ENCODE measurements around the gene CPED1. TPM values are rescaled to one million over a fixed set of nuclear protein-coding genes. Genes with fewer than 3 reads are reported as not detected.
A peak's percentile ranks its signal among the peaks of the same experiment; 100 is the strongest.

Gene CPED1
- total and polyA plus RNA-seq, 11 donors, result 3.6 to 51.2 (median 24.8) TPM

DNA sequence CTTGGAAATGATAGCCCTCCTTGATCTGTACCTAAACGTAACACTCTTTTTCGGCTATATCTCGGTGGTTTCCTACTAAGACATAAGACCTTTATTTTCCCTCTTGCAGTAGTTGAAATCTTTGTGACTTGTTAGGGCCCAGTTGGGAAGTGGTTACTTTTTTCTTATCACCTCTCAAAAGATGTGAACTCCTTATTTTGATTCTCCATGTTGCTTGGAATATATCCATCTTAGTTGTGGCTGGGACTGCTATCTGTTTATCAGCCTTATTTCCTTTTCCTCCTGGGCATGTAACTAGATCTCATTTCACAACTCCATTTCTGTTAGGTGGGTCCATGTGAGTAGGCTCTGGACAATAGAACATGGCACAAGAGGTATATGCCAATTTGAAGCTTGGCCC, 4.1 kb upstream of the CPED1 start:
- Histone ChIP-seq H3K9me3 (no peaks in the 10 kb centered on the region), H3K4me1 (peaks cover 0 to 13% (median under 1%) of the 10 kb centered on the region in 12 donors), H3K27me3 (no peaks in the 10 kb centered on the region), H3K4me3 (no peak overlapping the region), H3K36me3 (no peaks in the 10 kb centered on the region), H3K27ac (no peak overlapping the region)
- 87 to 96% (median 94%) methylated on average over 3 of the region's 3 CpGs for WGBS, 4 donors
- no peak for DNase-seq
- intact Hi-C loops (cut with DNase I), result no loop called here
- no peak for TF ChIP-seq POLR2A (IDR thresholded peaks at IDR 0.05)
- TF ChIP-seq, protein P1, sequence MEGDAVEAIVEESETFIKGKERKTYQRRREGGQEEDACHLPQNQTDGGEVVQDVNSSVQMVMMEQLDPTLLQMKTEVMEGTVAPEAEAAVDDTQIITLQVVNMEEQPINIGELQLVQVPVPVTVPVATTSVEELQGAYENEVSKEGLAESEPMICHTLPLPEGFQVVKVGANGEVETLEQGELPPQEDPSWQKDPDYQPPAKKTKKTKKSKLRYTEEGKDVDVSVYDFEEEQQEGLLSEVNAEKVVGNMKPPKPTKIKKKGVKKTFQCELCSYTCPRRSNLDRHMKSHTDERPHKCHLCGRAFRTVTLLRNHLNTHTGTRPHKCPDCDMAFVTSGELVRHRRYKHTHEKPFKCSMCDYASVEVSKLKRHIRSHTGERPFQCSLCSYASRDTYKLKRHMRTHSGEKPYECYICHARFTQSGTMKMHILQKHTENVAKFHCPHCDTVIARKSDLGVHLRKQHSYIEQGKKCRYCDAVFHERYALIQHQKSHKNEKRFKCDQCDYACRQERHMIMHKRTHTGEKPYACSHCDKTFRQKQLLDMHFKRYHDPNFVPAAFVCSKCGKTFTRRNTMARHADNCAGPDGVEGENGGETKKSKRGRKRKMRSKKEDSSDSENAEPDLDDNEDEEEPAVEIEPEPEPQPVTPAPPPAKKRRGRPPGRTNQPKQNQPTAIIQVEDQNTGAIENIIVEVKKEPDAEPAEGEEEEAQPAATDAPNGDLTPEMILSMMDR (IDR thresholded peaks at IDR 0.05), result no peak
- ATAC-seq, result no peak

DNA sequence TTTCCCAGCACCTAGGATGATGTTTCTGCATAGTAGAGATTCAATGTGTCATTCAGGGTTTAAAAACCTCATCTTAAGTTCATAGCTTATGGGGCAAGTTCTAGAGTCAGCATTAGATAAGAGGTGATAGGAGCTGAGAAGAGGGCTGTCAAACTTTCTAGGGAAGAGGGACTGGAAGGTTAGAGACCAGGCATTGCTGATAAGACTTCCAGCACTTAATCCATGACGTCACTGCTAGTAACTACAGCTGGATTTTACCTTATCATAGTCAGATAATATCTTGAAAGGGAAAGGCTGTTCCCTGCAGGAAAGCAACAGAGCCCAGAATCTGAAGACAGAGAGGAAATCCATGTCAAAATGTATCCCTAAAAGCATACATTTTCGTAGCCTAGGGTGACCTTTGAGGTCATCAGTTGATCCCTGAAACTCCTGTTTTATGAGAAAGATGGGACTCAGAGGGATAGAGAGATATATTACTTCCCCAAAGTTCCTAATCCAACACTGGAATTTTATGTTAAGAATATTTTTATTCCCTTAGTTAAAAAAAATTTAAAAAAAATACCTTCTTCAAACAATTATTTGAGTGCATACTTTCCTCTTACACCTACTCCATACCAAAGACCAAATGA, 3.3 kb upstream of the CPED1 start:
- Histone ChIP-seq H3K9me3 (no peaks in the 10 kb centered on the region), H3K27me3 (peaks cover 0 to 3% (median 0%) of the 10 kb centered on the region in 9 donors), H3K4me3 (no peak overlapping the region), H3K36me3 (no peaks in the 10 kb centered on the region), H3K27ac (peak overlapping the region in 3 of 12 donors; percentile 3 to 39 (median 30)), H3K4me1 (peaks cover 0 to 21% (median 0%) of the 10 kb centered on the region in 12 donors)
- DNase-seq (no peak), ATAC-seq (peak in 2 of 4 donors; percentile 5 to 38)
- TF ChIP-seq POLR2A (IDR thresholded peaks at IDR 0.05), result no peak
- TF ChIP-seq, protein P1 (IDR thresholded peaks at IDR 0.05), result no peak
- 20 to 42% (median 31%) methylated on average over 2 of the region's 2 CpGs for WGBS, 4 donors
- intact Hi-C loops (cut with DNase I), result loop anchor here in 4 of 10 donors (5.0 kb wide), 3 partner anchors 57 to 122 kb away; no protein-coding TSS in a partner anchor

DNA sequence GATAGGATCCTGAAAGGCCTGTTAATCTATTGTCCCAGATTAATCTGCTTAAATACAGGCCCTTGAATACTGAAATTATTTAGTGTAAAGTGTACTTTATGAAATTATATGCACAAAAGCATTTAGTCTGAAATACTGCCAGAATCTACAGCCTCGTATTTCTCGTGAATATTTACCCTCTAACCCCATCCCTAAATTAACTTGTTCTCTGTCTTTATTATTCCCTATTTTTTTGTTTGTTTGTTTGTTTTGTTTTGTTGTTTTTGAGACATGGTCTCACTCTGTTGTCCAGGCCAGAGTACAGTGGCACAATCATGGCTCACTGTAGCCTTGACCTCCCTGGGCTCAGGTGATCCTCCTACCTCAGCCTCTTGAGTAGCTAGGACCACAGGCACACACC, 2.7 kb upstream of the CPED1 start:
- peaks cover 0 to 3% (median 0%) of the 10 kb centered on the region in 9 donors for H3K27me3 ChIP-seq
- TF ChIP-seq, protein P1 (IDR thresholded peaks at IDR 0.05), result no peak
- no peak for TF ChIP-seq POLR2A (IDR thresholded peaks at IDR 0.05)
- intact Hi-C loops (cut with DNase I), result loop anchor here in 9 of 10 donors (2.0 to 5.0 kb wide), 6 partner anchors 56 to 123 kb away; no protein-coding TSS in a partner anchor
- H3K27ac ChIP-seq, result peak overlapping the region in 2 of 12 donors; percentile 2 to 30
- DNase-seq, result no peak
- peaks cover 0 to 26% (median under 1%) of the 10 kb centered on the region in 12 donors for H3K4me1 ChIP-seq
- no peak for ATAC-seq
- H3K4me3 ChIP-seq, result no peak overlapping the region
- H3K36me3 ChIP-seq, result no peaks in the 10 kb centered on the region
- WGBS, 4 donors, result 89 to 95% (median 92%) methylated on average over 2 of the region's 2 CpGs
- H3K9me3 ChIP-seq, result no peaks in the 10 kb centered on the region

DNA sequence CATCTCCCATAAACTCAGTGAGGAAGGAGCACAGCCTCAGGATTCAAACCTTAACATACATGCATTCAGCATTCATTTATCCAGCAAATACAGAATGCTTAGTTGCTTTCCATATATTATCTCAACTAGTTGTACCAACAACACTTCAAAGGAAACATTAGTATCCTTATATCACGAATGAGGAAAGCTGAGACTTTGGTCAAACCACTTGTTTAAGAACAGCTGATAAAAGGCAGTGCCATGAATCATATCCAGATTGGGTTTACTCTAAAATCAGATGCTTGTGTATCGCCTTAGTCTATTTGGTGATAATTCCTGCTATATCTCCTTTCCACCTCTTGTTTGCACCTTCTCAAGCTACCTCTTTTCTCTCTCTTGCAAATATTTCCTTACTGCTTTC, 1.9 kb upstream of the CPED1 start:
- Histone ChIP-seq H3K27me3 (peaks cover 0 to 3% (median 0%) of the 10 kb centered on the region in 9 donors), H3K4me1 (peaks cover 0 to 32% (median 1%) of the 10 kb centered on the region in 12 donors), H3K4me3 (no peak overlapping the region), H3K27ac (no peak overlapping the region), H3K9me3 (no peaks in the 10 kb centered on the region), H3K36me3 (no peaks in the 10 kb centered on the region)
- no peak for TF ChIP-seq POLR2A (IDR thresholded peaks at IDR 0.05)
- TF ChIP-seq, protein P1 (IDR thresholded peaks at IDR 0.05), result no peak
- 84 to 94% (median 89%) methylated on average over 2 of the region's 2 CpGs for WGBS, 4 donors
- intact Hi-C loops (cut with DNase I), result loop anchor here in 9 of 10 donors (1.0 to 5.0 kb wide), 8 partner anchors 56 to 122 kb away; no protein-coding TSS in a partner anchor
- ATAC-seq (no peak), DNase-seq (no peak)
